Activated naive CD8-positive, alpha-beta T cell treated with anti-CD3 and anti-CD28 coated beads, Interleukin-2, amount 10 ng/mL, durations not matched to agents 7 days and 5 days (primary cell): ENCODE data around the gene RAI14. TPM values are rescaled to one million over a fixed set of nuclear protein-coding genes. Genes with fewer than 3 reads are reported as not detected.
"Not testable (repeated sequence)": the region's sequence is repeated elsewhere in the genome, so short reads cannot be mapped to it uniquely, and the experiment has no call there.

Experiments used
- ATAC-seq: fragments of 150-1000 bp; cut with Tn5 transposase; one replicate; pipeline ENCODE4 v1.10.0; 2021; ENCODE audit warnings: low read depth, moderate library complexity
- POLR2A ChIA-PET: fragments of 350-600 bp; sonication (Branson Sonifier 250); formaldehyde crosslinking; loops from one replicate; lab custom pipeline; 2021; ENCODE audit warnings: antibody characterized with exemption; lab: Charles Lee
- DNase-seq: peaks from one replicate; pipeline ENCODE4 v3.0.0; 2021
- H3K27ac Mint-ChIP-seq: one replicate; pipeline ENCODE4 v1.8.0; 2022; ENCODE audit warnings: mild to moderate bottlenecking, mixed read lengths
- H3K27me3 Mint-ChIP-seq: one replicate; pipeline ENCODE4 v1.8.0; 2022; ENCODE audit warnings: mild to moderate bottlenecking, moderate library complexity, mixed read lengths
- H3K36me3 Mint-ChIP-seq: one replicate; pipeline ENCODE4 v1.8.0; 2021; ENCODE audit warnings: mild to moderate bottlenecking, mixed read lengths
- H3K4me1 Mint-ChIP-seq: one replicate; pipeline ENCODE4 v1.8.0; 2021; ENCODE audit warnings: mixed read lengths
- H3K4me3 Mint-ChIP-seq: one replicate; pipeline ENCODE4 v1.8.0; 2022; ENCODE audit warnings: mild to moderate bottlenecking, moderate library complexity, mixed read lengths
- H3K9me3 Mint-ChIP-seq: one replicate; pipeline ENCODE4 v1.8.0; 2021; ENCODE audit warnings: mixed read lengths
- total RNA-seq, 2 experiments: library from RNA; stranded (reverse); gene quantifications; one replicate each; pipeline ENCODE4 v1.2.3, GENCODE V29; 2021

Gene RAI14
- total RNA-seq, 2 experiments from 2014 or later: 0.77 TPM; not detected in 1

GRCh38 chr5:34722183-34722582, 66.1 kb downstream of the RAI14 start:
- Mint-ChIP-seq H3K27me3 (no peaks in the 10 kb centered on the region), H3K4me1 (no peaks in the 10 kb centered on the region), H3K4me3 (no peak overlapping the region), H3K27ac (no peak overlapping the region), H3K9me3 (peaks cover 6% of the 10 kb centered on the region), H3K36me3 (no peaks in the 10 kb centered on the region)
- DNase-seq (no peak), ATAC-seq (no peak)
- POLR2A ChIA-PET: no interaction called here

- Mint-ChIP-seq H3K9me3 (peaks cover 8% of the 10 kb centered on the region), H3K4me1 (no peaks in the 10 kb centered on the region), H3K27me3 (no peaks in the 10 kb centered on the region), H3K27ac (no peak overlapping the region), H3K4me3 (no peak overlapping the region), H3K36me3 (peaks cover 2% of the 10 kb centered on the region)
- no peak for DNase-seq
- no peak for ATAC-seq
- POLR2A ChIA-PET: no interaction called here
These were observed 68.6 kb downstream of the RAI14 start for GRCh38 chr5:34724741-34725140.

GRCh38 chr5:34727166-34727749, 71.1 kb downstream of the RAI14 start:
- ATAC-seq, POLR2A ChIA-PET, H3K4me3 Mint-ChIP-seq, H3K27ac Mint-ChIP-seq, H3K9me3 Mint-ChIP-seq, DNase-seq, H3K36me3 Mint-ChIP-seq, H3K4me1 Mint-ChIP-seq, H3K27me3 Mint-ChIP-seq: not testable (repeated sequence)

- no peak for ATAC-seq
- Mint-ChIP-seq H3K9me3 (peaks cover 8% of the 10 kb centered on the region), H3K4me3 (no peak overlapping the region), H3K4me1 (no peaks in the 10 kb centered on the region), H3K27me3 (no peaks in the 10 kb centered on the region), H3K27ac (no peak overlapping the region), H3K36me3 (peaks cover 2% of the 10 kb centered on the region)
- POLR2A ChIA-PET: no interaction called here
- DNase-seq: no peak
These were observed 72.1 kb downstream of the RAI14 start for GRCh38 chr5:34728236-34728635.

- DNase-seq (no peak), ATAC-seq (no peak)
- no peak overlapping the region for H3K27ac Mint-ChIP-seq
- H3K4me1 Mint-ChIP-seq: no peaks in the 10 kb centered on the region
- no peak overlapping the region for H3K4me3 Mint-ChIP-seq
- H3K9me3 Mint-ChIP-seq: peaks cover 6% of the 10 kb centered on the region
- no peaks in the 10 kb centered on the region for H3K27me3 Mint-ChIP-seq
- POLR2A ChIA-PET: no interaction called here
- H3K36me3 Mint-ChIP-seq: peaks cover 2% of the 10 kb centered on the region
These were observed 75.5 kb downstream of the RAI14 start for GRCh38 chr5:34731435-34732232.

- Mint-ChIP-seq H3K27me3 (peaks cover 3% of the 10 kb centered on the region), H3K36me3 (no peaks in the 10 kb centered on the region), H3K4me3 (no peak overlapping the region), H3K4me1 (no peaks in the 10 kb centered on the region), H3K27ac (no peak overlapping the region), H3K9me3 (no peaks in the 10 kb centered on the region)
- POLR2A ChIA-PET: no interaction called here
- DNase-seq (no peak), ATAC-seq (no peak)
These were observed 78.2 kb downstream of the RAI14 start for GRCh38 chr5:34734326-34734725.

- H3K27me3 Mint-ChIP-seq: peaks cover 6% of the 10 kb centered on the region
- ATAC-seq: no peak
- H3K36me3 Mint-ChIP-seq: no peaks in the 10 kb centered on the region
- H3K4me1 Mint-ChIP-seq: no peaks in the 10 kb centered on the region
- H3K9me3 Mint-ChIP-seq: no peaks in the 10 kb centered on the region
- no peak for DNase-seq
- H3K27ac Mint-ChIP-seq: no peak overlapping the region
- POLR2A ChIA-PET: no interaction called here
- no peak overlapping the region for H3K4me3 Mint-ChIP-seq
These were observed 79.6 kb downstream of the RAI14 start for GRCh38 chr5:34735491-34736426.

- POLR2A ChIA-PET: no interaction called here
- Mint-ChIP-seq H3K4me3 (no peak overlapping the region), H3K27me3 (peaks cover 6% of the 10 kb centered on the region), H3K9me3 (no peaks in the 10 kb centered on the region), H3K36me3 (no peaks in the 10 kb centered on the region), H3K27ac (no peak overlapping the region), H3K4me1 (no peaks in the 10 kb centered on the region)
- no peak for DNase-seq
- no peak for ATAC-seq
These were observed 80.5 kb downstream of the RAI14 start for GRCh38 chr5:34736445-34737115.

GRCh38 chr5:34737731-34738130, 81.6 kb downstream of the RAI14 start:
- DNase-seq (no peak), ATAC-seq (no peak)
- H3K27ac Mint-ChIP-seq: no peak overlapping the region
- no peaks in the 10 kb centered on the region for H3K36me3 Mint-ChIP-seq
- POLR2A ChIA-PET: no interaction called here
- H3K4me1 Mint-ChIP-seq: no peaks in the 10 kb centered on the region
- H3K9me3 Mint-ChIP-seq: no peaks in the 10 kb centered on the region
- no peak overlapping the region for H3K4me3 Mint-ChIP-seq
- peaks cover 6% of the 10 kb centered on the region for H3K27me3 Mint-ChIP-seq

- POLR2A ChIA-PET: no interaction called here
- H3K4me3 Mint-ChIP-seq: no peak overlapping the region
- no peak for ATAC-seq
These were observed 82.3 kb downstream of the RAI14 start for GRCh38 chr5:34738381-34738780.

GRCh38 chr5:34740389-34740806, 84.3 kb downstream of the RAI14 start:
- Mint-ChIP-seq H3K27me3 (peaks cover 6% of the 10 kb centered on the region), H3K9me3 (no peaks in the 10 kb centered on the region), H3K4me1 (no peaks in the 10 kb centered on the region), H3K36me3 (no peaks in the 10 kb centered on the region), H3K27ac (no peak overlapping the region), H3K4me3 (no peak overlapping the region)
- POLR2A ChIA-PET: no interaction called here
- ATAC-seq (no peak), DNase-seq (no peak)

More at GRCh38 chr5:34738381-34738780, 82.3 kb downstream of the RAI14 start:
- Mint-ChIP-seq H3K27me3 (peaks cover 6% of the 10 kb centered on the region), H3K4me1 (no peaks in the 10 kb centered on the region), H3K27ac (no peak overlapping the region), H3K9me3 (no peaks in the 10 kb centered on the region), H3K36me3 (no peaks in the 10 kb centered on the region)
- DNase-seq: no peak

GRCh38 chr5:34742061-34742460, 85.9 kb downstream of the RAI14 start:
- DNase-seq (no peak), ATAC-seq (no peak)
- H3K27ac Mint-ChIP-seq: no peak overlapping the region
- no peaks in the 10 kb centered on the region for H3K4me1 Mint-ChIP-seq
- H3K9me3 Mint-ChIP-seq: no peaks in the 10 kb centered on the region
- POLR2A ChIA-PET: no interaction called here
- H3K4me3 Mint-ChIP-seq: no peak overlapping the region
- H3K36me3 Mint-ChIP-seq: no peaks in the 10 kb centered on the region
- H3K27me3 Mint-ChIP-seq: peaks cover 5% of the 10 kb centered on the region

- Mint-ChIP-seq H3K4me3 (no peak overlapping the region), H3K36me3 (no peaks in the 10 kb centered on the region)
These were observed 87.8 kb downstream of the RAI14 start for GRCh38 chr5:34743878-34744277.

More at GRCh38 chr5:34743878-34744277, 87.8 kb downstream of the RAI14 start:
- Mint-ChIP-seq H3K4me1 (no peaks in the 10 kb centered on the region), H3K27me3 (peaks cover 3% of the 10 kb centered on the region), H3K9me3 (no peaks in the 10 kb centered on the region), H3K27ac (no peak overlapping the region)
- POLR2A ChIA-PET: no interaction called here
- no peak for ATAC-seq
- no peak for DNase-seq
